Stomach (tissue), 9 donors: ENCODE measurements around the gene MYH6. TPM values are rescaled to one million over a fixed set of nuclear protein-coding genes. Genes with fewer than 3 reads are reported as not detected.
"Not testable (repeated sequence)": the region's sequence is repeated elsewhere in the genome, so short reads cannot be mapped to it uniquely, and the experiment has no call there.

Experiments used
- DNase-seq, 2 donors: peaks; one replicate each; pipeline versions ENCODE4 v3.0.0 to v3.0.0-alpha.2; 2013 to 2019
- H3K27ac ChIP-seq, 5 donors: fragments of 200-600 bp in 4 of 5; sonication (generic) in 4 of 5; one replicate each; pipeline ENCODE4 v1.5.1; 2013 to 2019; ENCODE audit warnings: mild to moderate bottlenecking in 1 of 5, moderate library complexity in 1 of 5
- H3K27me3 ChIP-seq, 3 donors: fragments of 200-600 bp; sonication (generic); one replicate each; pipeline ENCODE4 v1.5.1; 2017 to 2019; ENCODE audit warnings: mixed run types in 1 of 3
- H3K36me3 ChIP-seq, 4 donors: fragments of 200-600 bp; sonication (generic); 1 replicate in 3 of 4; 2 replicates in 1 of 4; pipeline ENCODE4 v1.5.1; 2016 to 2019
- H3K4me1 ChIP-seq, 4 donors: fragments of 200-600 bp; sonication (generic); one replicate each; pipeline ENCODE4 v1.5.1; 2016 to 2019
- H3K4me3 ChIP-seq, 4 donors: fragments of 200-600 bp; sonication (generic) in 3 of 4; one replicate each; pipeline ENCODE4 v1.5.1; 2016 to 2019; ENCODE audit warnings: mild to moderate bottlenecking in 1 of 4
- H3K9me3 ChIP-seq, 4 donors: fragments of 200-600 bp; sonication (generic); one replicate each; pipeline ENCODE4 v1.5.1; 2016 to 2019
- CTCF ChIP-seq, 7 experiments: fragments of 450-650 bp in 4 of 7; fragments of 200-600 bp in 3 of 7; sonication (generic) in 3 of 7; IDR thresholded peaks; one replicate each; pipeline ENCODE4 v1.5.1; 2016 to 2019; ENCODE audit warnings: antibody characterized with exemption in 7 of 7, control low read depth in 2 of 7, mild to moderate bottlenecking in 1 of 7
- EP300 ChIP-seq: sonication (generic); formaldehyde crosslinking; IDR thresholded peaks from one replicate; pipeline ENCODE4 v1.6.1; 2017; ENCODE audit warnings: antibody characterized with exemption
- POLR2A ChIP-seq, 4 donors: fragments of 450-650 bp; IDR thresholded peaks; one replicate each; pipeline ENCODE4 v1.6.1; 2016; ENCODE audit warnings: antibody characterized with exemption in 4 of 4, control low read depth in 2 of 4, mild to moderate bottlenecking in 1 of 4, moderate library complexity in 1 of 4
- POLR2AphosphoS5 ChIP-seq, 3 donors: sonication (generic); formaldehyde crosslinking; IDR thresholded peaks; one replicate each; pipeline ENCODE4 v1.6.1; 2016; ENCODE audit warnings: antibody characterized with exemption in 3 of 3
- WGBS, 5 donors: extraction: QIAGEN DNeasy Blood & Tissue Kit in 3 of 5; methylation state at CpG; one replicate each; pipeline versions ENCODE4 v1.1.5 to v1.1.7; 2013 to 2018; 5-methylcytosine and 5-hydroxymethylcytosine counted together
- intact Hi-C: fragments of 100-400 bp; cut with DNase I; formaldehyde crosslinking; loops from one replicate; pipeline ENCODE4 v1.15.1; 2023; ENCODE audit warnings: low total_unique reads
- polyA plus RNA-seq, 3 donors: library from polyadenylated mRNA; stranded (reverse); fragments of 200-250 nt; gene quantifications; one replicate each; pipeline ENCODE4 v1.2.3, GENCODE V29; 2013
- total RNA-seq, 5 donors: library from RNA; depleted of rRNA; stranded (reverse); fragments of >200 nt; gene quantifications; one replicate each; pipeline versions ENCODE4 v1.1.0 to v1.2.3, GENCODE V29; 2014 to 2016
- donor health status: healthy with polysubstance abuse.
- donor health status: Bipolar disorder and iron deficiency.
- donor health status: healthy.

Gene MYH6
- total and polyA plus RNA-seq, 8 donors: 0.37 to 3.2 (median 0.97) TPM; not detected in 4

GRCh38 chr14:23402296-23403138, 5.6 kb downstream of the MYH6 start:
- intact Hi-C loops: no loop called here
- DNase-seq: peak in 1 of 2 donors; percentile 12
- Histone ChIP-seq H3K27me3 (peaks cover 0 to 54% (median 14%) of the 10 kb centered on the region in 3 donors), H3K4me1 (no peaks in the 10 kb centered on the region), H3K27ac (no peak overlapping the region), H3K9me3 (no peaks in the 10 kb centered on the region), H3K36me3 (no peaks in the 10 kb centered on the region), H3K4me3 (no peak overlapping the region)
- WGBS, 5 donors: 44 to 67% (median 56%) methylated on average over 22 to 25 of the region's 25 CpGs
- no peak for TF ChIP-seq CTCF (IDR thresholded peaks at IDR 0.05)
- TF ChIP-seq EP300: no peak
- TF ChIP-seq POLR2A (IDR thresholded peaks at IDR 0.05): no peak
- no peak for TF ChIP-seq POLR2AphosphoS5 (IDR thresholded peaks at IDR 0.05)

- Histone ChIP-seq H3K4me1 (no peaks in the 10 kb centered on the region), H3K9me3 (no peaks in the 10 kb centered on the region), H3K36me3 (no peaks in the 10 kb centered on the region), H3K4me3 (no peak overlapping the region), H3K27me3 (peaks cover 0 to 47% (median 14%) of the 10 kb centered on the region in 3 donors), H3K27ac (no peak overlapping the region)
- no peak for DNase-seq
- 73 to 84% (median 79%) methylated on average over 4 of the region's 4 CpGs for WGBS, 5 donors
- intact Hi-C loops: no loop called here
- no peak for TF ChIP-seq POLR2AphosphoS5 (IDR thresholded peaks at IDR 0.05)
- TF ChIP-seq EP300: no peak
- TF ChIP-seq POLR2A (IDR thresholded peaks at IDR 0.05): no peak
- no peak for TF ChIP-seq CTCF (IDR thresholded peaks at IDR 0.05)
Measured at GRCh38 chr14:23401291-23401690, 6.8 kb downstream of the MYH6 start.

GRCh38 chr14:23400496-23401149, 7.5 kb downstream of the MYH6 start:
- WGBS, 5 donors: 80 to 92% (median 84%) methylated on average over 15 to 16 of the region's 16 CpGs
- intact Hi-C loops, H3K27ac ChIP-seq, DNase-seq, H3K4me3 ChIP-seq, H3K4me1 ChIP-seq, H3K36me3 ChIP-seq, H3K9me3 ChIP-seq: not testable (repeated sequence)
- peaks cover 0 to 41% (median 14%) of the 10 kb centered on the region in 3 donors for H3K27me3 ChIP-seq

- no peak for DNase-seq
- WGBS, 5 donors: 83 to 89% (median 88%) methylated on average over 6 of the region's 6 CpGs
- intact Hi-C loops: no loop called here
- no peak for TF ChIP-seq CTCF (IDR thresholded peaks at IDR 0.05)
- TF ChIP-seq EP300: no peak
- no peak for TF ChIP-seq POLR2A (IDR thresholded peaks at IDR 0.05)
- no peak for TF ChIP-seq POLR2AphosphoS5 (IDR thresholded peaks at IDR 0.05)
- H3K4me3 ChIP-seq: no peak overlapping the region
- no peaks in the 10 kb centered on the region for H3K4me1 ChIP-seq
- no peaks in the 10 kb centered on the region for H3K9me3 ChIP-seq
- no peaks in the 10 kb centered on the region for H3K36me3 ChIP-seq
- H3K27ac ChIP-seq: no peak overlapping the region
- peaks cover 0 to 32% (median 7%) of the 10 kb centered on the region in 3 donors for H3K27me3 ChIP-seq
Measured at GRCh38 chr14:23399591-23399990, 8.5 kb downstream of the MYH6 start.
